Ovary (tissue), 3 donors: ENCODE data around the gene MPHOSPH9.

Experiments
- CTCF ChIP-seq, 3 donors: fragments of 450-650 bp in 2 of 3; fragments of 200-600 bp in 1 of 3; IDR thresholded peaks; one replicate each; pipeline versions ENCODE4 v1.5.1 to v1.8.0; 2016 to 2022; ENCODE audit warnings: antibody characterized with exemption in 3 of 3, mild to moderate bottlenecking in 1 of 3
- POLR2A ChIP-seq: fragments of 450-650 bp; IDR thresholded peaks from one replicate; pipeline ENCODE4 v1.6.1; 2017; ENCODE audit warnings: antibody characterized with exemption, mild to moderate bottlenecking, moderate library complexity
- donor health status: DM: no; HTN: no; CAD: no.

- TF ChIP-seq CTCF (IDR thresholded peaks at IDR 0.05), result no peak
- no peak for TF ChIP-seq POLR2A
Observed at GRCh38 chr12:123129621-123130020, 103.3 kb downstream of the MPHOSPH9 start.
